Mesenchymal stem cell (in vitro differentiated cells and primary cell): ENCODE data around the gene LIMA1.
A peak's percentile ranks its signal among the peaks of the same experiment; 100 is the strongest.

Experiments
- DNase-seq: peaks from one replicate; pipeline ENCODE4 v3.0.0-alpha.2; 2013
- H2AFZ ChIP-seq: one replicate; pipeline ENCODE4 v1.6.1; 2013; ENCODE audit warnings: low read depth, mild to moderate bottlenecking, control low read depth, inconsistent platforms, low read length, moderate library complexity
- H2AK5ac ChIP-seq: 2 replicates; pipeline ENCODE4 v1.6.1; 2013; ENCODE audit warnings: low read length, moderate library complexity, mild to moderate bottlenecking, inconsistent platforms; ENCODE audit not compliant: severe bottlenecking
- H2BK120ac ChIP-seq: one replicate; pipeline ENCODE4 v1.6.1; 2013; ENCODE audit warnings: low read depth, mild to moderate bottlenecking, inconsistent platforms, low read length, moderate library complexity
- H2BK12ac ChIP-seq, 2 experiments: one replicate each; pipeline ENCODE4 v1.6.1; 2013; ENCODE audit warnings: inconsistent platforms in 2 of 2, low read length in 2 of 2, mild to moderate bottlenecking in 2 of 2, moderate library complexity in 2 of 2, control low read depth in 1 of 2
- H2BK15ac ChIP-seq: one replicate; pipeline ENCODE4 v1.6.1; 2013; ENCODE audit warnings: mild to moderate bottlenecking, low read depth, inconsistent platforms; ENCODE audit not compliant: poor library complexity, severe bottlenecking
- H2BK5ac ChIP-seq: 2 replicates; pipeline ENCODE4 v1.6.1; 2013; ENCODE audit warnings: low read depth, mild to moderate bottlenecking, low read length, control low read depth, inconsistent platforms; ENCODE audit not compliant: poor library complexity, severe bottlenecking
- H3K14ac ChIP-seq, 2 experiments: one replicate each; pipeline ENCODE4 v1.6.1; 2013; ENCODE audit warnings: inconsistent platforms in 2 of 2, low read length in 2 of 2, control low read depth in 1 of 2, mild to moderate bottlenecking in 1 of 2, moderate library complexity in 1 of 2
- H3K18ac ChIP-seq, 2 experiments: one replicate each; pipeline ENCODE4 v1.6.1; 2013; ENCODE audit warnings: inconsistent platforms in 2 of 2, low read length in 2 of 2, control low read depth in 1 of 2, low read depth in 1 of 2, mild to moderate bottlenecking in 1 of 2
- H3K23ac ChIP-seq, 2 experiments: one replicate each; pipeline ENCODE4 v1.6.1; 2013; ENCODE audit warnings: inconsistent platforms in 2 of 2, low read length in 2 of 2, mild to moderate bottlenecking in 2 of 2, moderate library complexity in 2 of 2, control low read depth in 1 of 2
- H3K27ac ChIP-seq: 2 replicates; pipeline ENCODE4 v1.5.1; 2013; ENCODE audit warnings: mild to moderate bottlenecking, moderate library complexity, low read length, control low read depth, inconsistent platforms; ENCODE audit not compliant: poor library complexity, severe bottlenecking
- H3K27me3 ChIP-seq, 2 experiments: 2 replicates each; pipeline versions ENCODE4 v1.6.1 to v1.7.0; 2013; ENCODE audit warnings: low read length in 2 of 2, mild to moderate bottlenecking in 2 of 2, moderate library complexity in 2 of 2, control low read depth in 1 of 2, inconsistent platforms in 1 of 2; ENCODE audit not compliant: control insufficient read depth in 1 of 2, insufficient read depth in 1 of 2
- H3K36me3 ChIP-seq, 2 experiments: 2 replicates each; pipeline versions ENCODE4 v1.6.1 to v1.7.0; 2013; ENCODE audit warnings: low read length in 2 of 2, control low read depth in 1 of 2, inconsistent platforms in 1 of 2, low read depth in 1 of 2, mild to moderate bottlenecking in 1 of 2; ENCODE audit not compliant: insufficient read depth in 2 of 2, control insufficient read depth in 1 of 2
- H3K4ac ChIP-seq, 2 experiments: one replicate each; pipeline ENCODE4 v1.6.1; 2013; ENCODE audit warnings: inconsistent platforms in 2 of 2, low read length in 2 of 2, mild to moderate bottlenecking in 2 of 2, moderate library complexity in 2 of 2, control low read depth in 1 of 2, low read depth in 1 of 2
- H3K4me1 ChIP-seq: 2 replicates; pipeline ENCODE4 v1.6.1; 2013; ENCODE audit warnings: low read depth, low read length, control low read depth; ENCODE audit not compliant: control insufficient read depth, insufficient read depth
- H3K4me2 ChIP-seq: 2 replicates; pipeline ENCODE4 v1.6.1; 2013; ENCODE audit warnings: low read length, mild to moderate bottlenecking, inconsistent platforms; ENCODE audit not compliant: poor library complexity, severe bottlenecking
- H3K4me3 ChIP-seq, 2 experiments: 2 replicates each; pipeline versions ENCODE4 v1.5.1 to v1.7.0; 2013; ENCODE audit warnings: low read length in 2 of 2, mild to moderate bottlenecking in 2 of 2, control low read depth in 1 of 2, low read depth in 1 of 2; ENCODE audit not compliant: insufficient read depth in 1 of 2
- H3K79me1 ChIP-seq: replicated peaks from 2 replicates; pipeline ENCODE4 v1.6.1; 2013; ENCODE audit warnings: mild to moderate bottlenecking, control low read depth, low read length, inconsistent platforms; ENCODE audit not compliant: poor library complexity, severe bottlenecking
- H3K9ac ChIP-seq: 2 replicates; pipeline ENCODE4 v1.7.0; 2013; ENCODE audit warnings: mild to moderate bottlenecking, low read length, moderate library complexity
- H3K9me3 ChIP-seq: 2 replicates; pipeline ENCODE4 v1.7.0; 2013; ENCODE audit warnings: mild to moderate bottlenecking, low read length; ENCODE audit not compliant: control insufficient read depth
- H4K8ac ChIP-seq: one replicate; pipeline ENCODE4 v1.6.1; 2013; ENCODE audit warnings: inconsistent platforms, mild to moderate bottlenecking, low read length, moderate library complexity
- H4K91ac ChIP-seq: one replicate; pipeline ENCODE4 v1.6.1; 2013; ENCODE audit warnings: mild to moderate bottlenecking, low read length, inconsistent platforms
- WGBS: methylation state at CpG from one replicate; pipeline ENCODE4 v1.1.7; 2013; ENCODE audit warnings: mixed read lengths; 5-methylcytosine and 5-hydroxymethylcytosine counted together

LIMA1 gene

DNA sequence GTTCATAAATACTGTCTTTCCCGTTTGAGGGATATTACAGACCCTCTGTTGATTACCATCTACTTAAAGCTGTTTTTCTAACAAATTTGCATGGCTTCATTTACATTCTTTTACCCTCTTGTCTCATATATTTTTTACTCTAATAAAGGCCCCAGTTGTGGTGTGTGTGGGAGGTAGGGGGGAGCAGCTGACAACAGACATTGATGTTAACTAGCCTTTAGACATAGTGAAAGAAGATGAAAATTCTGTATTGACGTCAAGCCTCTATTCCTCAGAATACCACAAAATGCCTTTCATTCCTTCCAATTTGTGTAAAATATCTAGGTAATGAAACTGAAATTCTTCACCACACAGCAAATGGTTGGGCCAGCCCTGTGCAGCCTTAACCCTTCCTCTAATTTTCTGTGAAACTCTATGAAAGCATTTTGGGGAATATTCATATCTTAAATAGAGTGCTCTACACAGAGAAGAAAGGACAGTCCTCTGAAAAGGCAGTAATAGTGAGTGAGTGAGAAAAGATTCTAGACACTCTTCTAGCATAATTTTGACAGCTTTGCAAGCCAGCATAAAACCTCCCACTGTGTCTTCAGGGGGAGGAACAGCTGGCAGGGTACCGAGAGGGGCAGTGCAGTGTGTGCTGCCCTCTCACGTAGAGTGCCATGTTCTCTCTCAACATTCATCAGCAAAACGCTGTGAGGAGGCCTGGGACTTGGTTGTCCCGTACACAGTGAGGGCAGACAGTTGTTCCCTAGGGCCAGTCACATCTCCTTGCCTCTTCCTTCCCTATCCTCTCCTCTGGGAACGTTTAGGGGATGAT, 96.0 kb downstream of the LIMA1 start:
- 84% methylated on average over 4 of the region's 7 CpGs for WGBS
- Histone ChIP-seq H4K91ac (no peak overlapping the region), H3K4me2 (peak overlapping the region; percentile 14), H3K79me1 (peaks cover 7% of the 10 kb centered on the region), H3K18ac (peak overlapping the region in 1 of 2 experiments; percentile 50), H2BK15ac (no peak overlapping the region), H3K4me3 (peak overlapping the region in 1 of 2 experiments; percentile 16), H2AK5ac (peak overlapping the region; percentile 36), H3K14ac (peak overlapping the region in 1 of 2 experiments; percentile 35), H3K27me3 (no peaks in the 10 kb centered on the region), H3K27ac (peak overlapping the region; percentile 96), H3K4me1 (peaks cover 16% of the 10 kb centered on the region), H2BK5ac (peak overlapping the region; percentile 33), H2AFZ (no peak overlapping the region), H3K9me3 (no peaks in the 10 kb centered on the region), H3K9ac (peak overlapping the region; percentile 88), H2BK120ac (no peak overlapping the region), H2BK12ac (peak overlapping the region in 1 of 2 experiments; percentile 33), H3K4ac (no peak overlapping the region), H4K8ac (no peak overlapping the region), H3K23ac (no peak overlapping the region), H3K36me3 (peaks cover 13 to 85% of the 10 kb centered on the region in 2 experiments)
- peak; percentile 69 for DNase-seq

DNA sequence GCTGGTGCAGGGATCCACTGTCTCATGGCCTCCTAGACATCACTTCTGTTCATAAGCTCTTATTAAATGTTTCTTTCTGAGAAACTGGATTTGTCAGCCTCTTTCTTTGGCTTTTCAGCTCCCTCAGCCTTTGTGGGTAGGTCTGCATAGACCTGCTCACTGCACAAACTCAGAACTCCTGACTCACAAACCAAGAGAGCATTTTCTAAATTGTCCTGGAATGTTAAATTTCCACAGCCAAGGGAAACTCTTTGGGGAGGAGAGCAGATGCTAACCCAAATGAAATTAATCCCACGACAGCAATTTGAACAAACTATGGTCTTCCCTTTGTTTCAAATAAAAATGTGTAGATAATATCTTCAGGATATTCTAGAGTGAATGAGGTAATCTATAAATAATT, 96.6 kb downstream of the LIMA1 start:
- Histone ChIP-seq H2BK15ac (no peak overlapping the region), H3K23ac (no peak overlapping the region), H3K9ac (peak overlapping the region; percentile 88), H3K4me3 (peak overlapping the region in 1 of 2 experiments; percentile 15), H2BK5ac (no peak overlapping the region), H2AFZ (no peak overlapping the region), H2BK120ac (no peak overlapping the region), H3K14ac (no peak overlapping the region), H3K18ac (no peak overlapping the region), H3K27ac (peak overlapping the region; percentile 85), H3K4me1 (peaks cover 16% of the 10 kb centered on the region), H3K9me3 (no peaks in the 10 kb centered on the region), H3K4me2 (no peak overlapping the region), H3K36me3 (peaks cover 11 to 86% of the 10 kb centered on the region in 2 experiments), H4K91ac (no peak overlapping the region), H2AK5ac (peak overlapping the region; percentile 26), H3K4ac (no peak overlapping the region), H2BK12ac (no peak overlapping the region), H3K27me3 (no peaks in the 10 kb centered on the region), H3K79me1 (peaks cover 8% of the 10 kb centered on the region), H4K8ac (no peak overlapping the region)
- DNase-seq: no peak
- WGBS: no CpG with 5 or more reads among the region's 1 CpG

DNA sequence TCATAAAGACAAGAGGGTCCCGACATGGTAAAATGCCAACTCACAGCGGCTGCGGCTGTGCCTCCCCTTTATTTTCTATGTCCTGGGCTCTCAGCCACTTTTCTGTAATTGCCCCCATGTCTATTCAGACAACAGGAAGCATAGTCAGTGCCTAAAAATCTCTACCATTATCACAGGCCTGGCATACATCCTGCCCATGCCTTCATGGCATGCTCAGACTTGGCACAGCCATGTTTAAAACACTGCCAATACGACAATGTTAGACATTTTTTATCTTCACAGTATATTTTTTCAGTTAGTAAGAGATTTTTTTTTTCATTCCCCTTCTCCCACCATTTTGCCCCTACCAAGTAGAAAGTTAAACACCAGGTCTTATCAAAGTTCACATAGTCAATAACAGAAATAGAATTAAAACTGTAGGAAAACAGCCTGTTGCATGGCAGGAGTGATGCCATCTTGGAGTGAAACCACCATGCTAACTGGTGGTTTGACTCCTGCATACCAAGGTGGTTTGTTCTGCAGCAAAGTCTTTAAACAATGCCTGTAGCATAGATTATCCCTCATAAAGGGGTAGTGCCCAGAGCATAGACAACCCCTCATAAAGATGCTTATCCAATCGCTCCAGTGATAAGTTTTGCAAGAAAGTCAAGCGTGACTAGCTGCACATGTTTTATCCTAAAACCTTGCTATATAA, 97.2 kb downstream of the LIMA1 start:
- no peak overlapping the region for H3K18ac ChIP-seq
- peaks cover 16% of the 10 kb centered on the region for H3K4me1 ChIP-seq
- WGBS: 96% methylated on average over 3 of the region's 6 CpGs
- H3K79me1 ChIP-seq: peaks cover 8% of the 10 kb centered on the region
- no peak overlapping the region for H3K4me2 ChIP-seq
- no peaks in the 10 kb centered on the region for H3K27me3 ChIP-seq
- H2BK12ac ChIP-seq: no peak overlapping the region
- no peak overlapping the region for H2AFZ ChIP-seq
- H4K91ac ChIP-seq: no peak overlapping the region
- H2BK15ac ChIP-seq: no peak overlapping the region
- no peak overlapping the region for H3K14ac ChIP-seq
- H3K4ac ChIP-seq: no peak overlapping the region
- H3K23ac ChIP-seq: no peak overlapping the region
- no peaks in the 10 kb centered on the region for H3K9me3 ChIP-seq
- H3K9ac ChIP-seq: peak overlapping the region; percentile 88
- no peak overlapping the region for H2BK5ac ChIP-seq
- peaks cover 6 to 88% of the 10 kb centered on the region in 2 experiments for H3K36me3 ChIP-seq
- peak overlapping the region; percentile 26 for H2AK5ac ChIP-seq
- H3K27ac ChIP-seq: peak overlapping the region; percentile 85
- no peak for DNase-seq
- no peak overlapping the region for H4K8ac ChIP-seq
- H3K4me3 ChIP-seq: peak overlapping the region in 1 of 2 experiments; percentile 15
- no peak overlapping the region for H2BK120ac ChIP-seq

DNA sequence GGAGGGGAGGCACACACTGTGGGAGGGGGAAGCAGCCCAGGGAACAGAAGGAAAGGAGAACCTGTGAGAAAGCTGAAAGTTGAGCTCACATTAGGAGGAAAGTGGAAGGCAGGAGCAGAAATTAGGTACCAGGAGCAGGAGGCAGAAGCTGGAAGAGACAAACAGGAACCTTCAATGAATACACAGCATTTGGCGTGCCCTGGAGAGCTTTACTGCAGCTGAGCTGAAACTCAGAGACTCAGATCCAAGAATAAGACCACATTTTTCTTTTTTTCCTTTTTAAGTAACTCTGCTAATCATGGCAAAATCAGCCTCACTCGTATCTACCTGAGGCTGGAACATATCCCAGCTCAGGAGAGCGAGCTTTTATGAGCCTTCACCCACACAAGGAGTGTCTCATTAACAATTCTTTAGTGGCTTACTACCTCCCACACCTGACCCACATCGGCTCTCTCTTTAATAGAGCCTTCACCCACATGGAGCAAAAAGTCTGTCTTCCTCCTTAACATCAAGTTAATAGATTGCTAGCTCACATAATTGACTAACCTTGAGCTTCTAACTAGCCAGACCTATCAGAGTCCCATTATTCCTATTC, 97.9 kb downstream of the LIMA1 start:
- Histone ChIP-seq H3K4me2 (no peak overlapping the region), H2AK5ac (peak overlapping the region; percentile 83), H3K14ac (no peak overlapping the region), H4K8ac (peak overlapping the region; percentile 47), H2BK15ac (no peak overlapping the region), H2BK5ac (no peak overlapping the region), H3K9me3 (no peaks in the 10 kb centered on the region), H2AFZ (no peak overlapping the region), H3K79me1 (peaks cover 8% of the 10 kb centered on the region), H3K27ac (no peak overlapping the region), H3K18ac (no peak overlapping the region), H3K4ac (no peak overlapping the region), H4K91ac (no peak overlapping the region), H3K9ac (peak overlapping the region; percentile 88), H3K27me3 (no peaks in the 10 kb centered on the region), H2BK120ac (no peak overlapping the region), H3K36me3 (peaks cover 0 to 88% of the 10 kb centered on the region in 2 experiments), H3K23ac (no peak overlapping the region), H3K4me1 (peaks cover 16% of the 10 kb centered on the region), H3K4me3 (no peak overlapping the region), H2BK12ac (no peak overlapping the region)
- DNase-seq: no peak
- WGBS: 96% methylated on average over 4 of the region's 4 CpGs
